ENCODE measurements around the gene GLI2. TPM values are rescaled to one million over a fixed set of nuclear protein-coding genes. Genes with fewer than 3 reads are reported as not detected.
A peak's percentile ranks its signal among the peaks of the same experiment; 100 is the strongest.

GLI2 gene
- polyA plus RNA-seq, 5 donors: 13.6 to 23.1 (median 17.5) TPM

GRCh38 chr2:120754067-120754960, 18.6 kb downstream of the GLI2 start:
- DNase-seq: no peak

DNA sequence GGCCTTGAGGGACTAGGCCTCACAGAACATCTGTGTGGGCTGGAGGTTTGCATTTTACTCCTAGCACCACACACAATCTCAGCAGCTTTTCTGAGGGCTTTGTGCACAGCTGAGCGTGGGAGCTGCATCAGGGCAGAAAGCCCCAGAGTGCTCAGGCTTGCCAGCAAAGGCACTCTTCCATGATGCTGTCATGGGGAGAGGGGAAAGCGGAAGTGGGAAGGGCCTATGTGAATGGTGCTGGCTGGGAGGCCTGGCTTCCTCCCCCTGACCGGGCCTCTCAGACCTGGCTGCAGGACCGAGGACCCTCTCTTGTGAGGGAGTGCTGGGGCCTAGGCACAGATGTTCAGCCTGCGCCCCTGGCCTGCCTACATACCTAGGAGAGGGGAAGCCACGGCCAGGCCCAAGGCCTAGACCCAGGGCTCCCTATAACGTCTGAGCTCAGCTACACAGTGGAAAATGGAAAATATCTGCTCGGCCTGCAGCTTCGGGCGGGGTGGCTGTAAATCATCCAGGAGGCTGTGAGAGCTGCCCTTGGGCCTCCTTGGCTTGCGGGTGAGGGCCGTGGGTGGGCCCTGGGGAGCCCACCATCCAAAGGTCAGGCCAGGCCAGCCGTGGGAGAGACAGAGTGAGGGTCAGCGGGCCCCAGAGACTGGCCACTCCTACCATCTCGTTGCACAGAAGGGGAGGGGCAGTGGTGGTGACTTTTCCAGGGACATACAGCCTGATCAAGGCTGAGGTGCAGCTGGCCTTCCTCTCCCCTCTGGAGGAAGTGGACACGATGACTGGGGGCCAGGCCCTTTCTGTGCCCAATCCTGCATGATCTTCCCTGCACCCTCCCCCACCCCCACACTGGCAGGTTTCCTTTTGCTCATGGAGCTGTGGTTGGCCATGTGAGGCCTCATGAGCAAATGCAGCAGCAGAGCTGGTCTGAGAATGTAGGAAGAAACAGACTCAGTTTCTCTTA, 22.8 kb downstream of the GLI2 start:
- DNase-seq: peak; percentile 86 to 89

DNA sequence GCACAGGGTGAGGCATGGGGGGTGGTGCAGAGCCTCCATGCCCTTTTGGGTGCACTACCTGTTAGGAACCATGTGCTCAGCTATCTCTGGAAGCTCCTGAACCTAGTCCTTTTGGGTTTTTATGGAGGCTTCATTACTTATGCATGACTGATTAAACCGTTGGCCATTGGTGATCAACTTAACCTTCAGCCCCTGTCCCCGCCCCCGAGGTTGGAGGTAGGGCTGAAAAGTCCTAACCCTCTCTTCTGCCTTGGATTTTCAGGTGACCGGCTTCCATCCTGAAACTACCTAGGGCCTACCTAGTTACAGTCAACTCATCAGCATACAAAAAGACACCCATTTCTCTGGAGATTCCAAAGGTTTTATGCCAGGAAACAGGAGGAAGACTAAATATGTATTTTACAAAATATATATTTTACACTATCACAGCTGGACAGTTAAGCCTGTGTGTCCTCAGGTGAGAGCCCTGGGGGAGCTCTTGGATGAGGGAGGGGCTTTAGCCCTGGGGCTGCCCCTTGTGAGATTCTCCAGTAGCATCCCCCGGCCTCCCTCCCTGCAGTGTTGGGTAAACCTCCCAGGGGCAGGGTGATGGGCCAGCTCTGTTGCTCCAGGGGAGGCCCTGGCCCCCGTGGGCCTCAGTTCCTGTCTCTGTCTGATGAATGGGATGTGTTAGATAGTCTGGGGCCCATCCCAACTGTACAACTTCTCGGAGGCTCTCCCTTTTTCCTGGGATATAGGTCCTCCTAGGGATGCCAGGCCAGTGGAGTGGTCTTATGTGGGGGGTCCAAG, 24.1 kb downstream of the GLI2 start:
- DNase-seq: no peak

DNA sequence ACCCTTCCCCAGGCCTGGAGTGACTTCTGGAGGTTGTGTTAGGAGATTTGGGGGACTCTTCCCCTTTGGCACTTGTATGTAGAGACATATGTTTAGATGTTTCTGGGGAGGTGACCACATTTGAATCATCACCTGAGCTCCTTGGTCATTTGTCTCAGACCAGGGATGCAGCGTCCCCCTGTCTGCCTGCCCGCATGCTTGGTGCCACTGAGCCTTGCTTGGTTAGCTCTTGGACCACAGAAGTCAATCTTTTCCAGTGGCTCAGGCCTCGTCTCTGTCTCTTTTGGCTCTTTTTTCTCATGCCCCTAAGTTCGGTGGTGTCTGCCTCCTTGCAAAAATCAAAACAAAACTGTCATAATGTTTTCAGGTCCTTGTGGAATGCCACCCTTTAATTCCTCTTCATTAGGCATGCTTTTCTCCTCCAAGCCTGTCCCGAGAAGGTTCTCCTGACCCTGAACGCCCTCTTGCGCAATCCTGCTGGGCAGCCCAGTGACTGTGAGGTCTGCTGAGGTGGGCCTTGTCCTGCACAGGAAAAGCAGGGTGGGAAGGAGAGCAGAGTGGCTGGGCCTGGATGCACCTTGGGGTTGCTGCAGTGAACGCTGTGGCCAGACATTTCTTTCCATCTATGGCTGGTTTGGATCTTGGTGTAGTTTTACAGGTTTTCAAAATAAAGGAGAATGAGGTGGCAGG, 24.9 kb downstream of the GLI2 start:
- no peak for DNase-seq

DNA sequence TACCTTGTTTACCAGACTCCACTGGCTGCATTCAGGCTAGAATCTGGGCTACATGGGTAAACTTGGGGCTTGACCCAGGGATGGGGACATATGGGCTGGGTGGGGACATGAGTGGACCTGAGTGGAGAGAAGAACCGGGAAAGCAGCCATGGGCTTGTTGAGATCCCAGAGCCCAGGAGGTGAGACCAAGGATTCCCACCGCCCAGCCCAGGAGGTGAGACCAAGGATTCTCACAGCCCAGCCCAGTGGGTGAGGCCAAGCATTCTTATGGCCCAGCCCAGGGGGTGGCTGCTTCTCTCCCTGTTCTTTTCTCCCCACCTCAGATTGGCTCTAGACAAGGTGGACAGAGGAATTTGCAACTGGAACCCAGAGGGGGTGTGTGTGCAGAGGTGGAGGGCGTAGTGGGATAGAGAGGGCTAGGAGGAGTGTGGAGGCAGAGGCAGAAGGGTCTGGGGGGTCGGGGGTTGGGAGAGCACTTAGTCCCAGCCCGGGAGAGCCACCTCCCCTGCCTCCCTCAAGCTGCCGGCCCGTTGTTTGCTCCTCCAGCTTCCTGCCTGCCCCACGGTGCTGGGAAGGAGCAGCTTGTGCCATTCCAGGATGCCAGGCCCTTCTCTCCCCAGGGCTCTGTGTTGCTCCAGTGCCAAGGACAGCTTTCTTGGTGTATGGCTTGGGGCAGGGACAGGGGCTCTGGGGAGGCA, 25.6 kb downstream of the GLI2 start:
- DNase-seq: no peak

GRCh38 chr2:120761911-120762310, 26.2 kb downstream of the GLI2 start:
- no peak for DNase-seq

DNA sequence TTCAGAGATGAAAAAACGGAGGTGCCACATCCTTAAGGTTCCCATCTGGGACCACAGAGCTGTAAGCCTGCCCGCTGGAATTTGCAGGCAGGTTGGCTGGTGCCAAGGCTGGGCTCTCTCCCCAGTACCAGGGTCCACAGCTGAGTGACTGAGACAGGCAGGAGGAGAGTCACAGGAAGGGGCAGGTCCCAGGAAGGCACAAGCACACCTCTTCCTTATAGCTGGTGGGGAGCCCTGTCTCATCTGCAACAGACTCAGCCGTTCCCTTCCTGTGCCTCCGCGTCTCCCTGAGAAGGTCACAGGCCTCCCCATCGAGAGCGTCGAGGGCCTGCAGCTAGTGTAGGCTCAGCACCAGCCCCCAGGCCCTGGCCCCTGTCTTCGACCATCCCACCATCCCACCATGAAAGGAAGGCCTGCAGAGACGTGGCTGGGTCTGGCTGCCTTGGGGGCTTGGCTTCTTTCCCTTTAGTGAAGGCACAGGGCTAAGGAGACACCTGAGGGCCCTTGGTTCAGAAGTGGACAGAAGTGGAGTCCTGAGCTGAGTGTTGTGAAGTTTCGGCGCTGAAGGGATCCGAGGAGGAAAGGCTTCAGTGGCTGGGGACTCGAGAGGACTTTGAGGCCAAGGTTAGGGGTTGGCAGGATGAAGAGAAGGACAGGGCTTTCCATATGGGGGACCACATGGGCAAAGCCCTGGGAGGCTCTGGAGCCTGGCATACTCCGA, 26.8 kb downstream of the GLI2 start:
- no peak for DNase-seq

- no peak for DNase-seq
These were observed 27.8 kb downstream of the GLI2 start for GRCh38 chr2:120763508-120763907.

- no peak for DNase-seq
These were observed 28.3 kb downstream of the GLI2 start for GRCh38 chr2:120763931-120764330.

GRCh38 chr2:120764492-120764891, 28.8 kb downstream of the GLI2 start:
- no peak for DNase-seq

DNA sequence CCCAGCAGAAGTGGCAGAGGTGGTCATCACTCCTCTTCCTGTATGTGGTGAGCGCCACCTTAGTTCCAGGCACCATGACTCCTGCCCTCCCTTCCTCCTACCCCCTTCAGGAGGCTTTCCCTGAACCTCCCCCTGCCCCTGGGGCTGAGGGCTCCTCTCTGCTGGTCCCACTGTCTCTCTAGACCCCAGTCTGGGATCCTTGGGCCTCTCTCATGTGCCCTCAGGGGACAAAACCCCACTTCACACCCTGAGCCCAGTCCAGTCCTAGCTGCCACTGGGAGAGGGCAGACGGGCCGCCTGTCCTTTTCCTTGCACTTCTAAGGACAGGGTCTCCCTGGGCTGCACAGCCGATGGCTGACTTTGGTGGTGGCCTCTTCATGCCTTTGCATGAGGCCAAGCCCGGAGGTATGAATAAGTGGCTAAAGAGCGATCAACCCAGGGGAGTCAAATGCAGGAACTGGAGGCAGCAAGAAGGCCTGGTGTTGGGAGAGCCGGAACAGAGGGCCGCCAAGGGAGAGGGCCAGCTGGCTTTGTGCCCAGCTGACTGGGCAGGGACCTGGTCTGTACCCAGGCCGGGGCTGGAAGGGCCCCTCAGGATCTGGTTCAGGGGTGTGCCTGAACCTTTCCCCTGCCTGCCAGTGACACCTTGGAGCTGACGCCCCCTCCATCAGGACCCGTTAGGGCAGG, 29.5 kb downstream of the GLI2 start:
- peak; percentile 70 to 72 for DNase-seq

DNA sequence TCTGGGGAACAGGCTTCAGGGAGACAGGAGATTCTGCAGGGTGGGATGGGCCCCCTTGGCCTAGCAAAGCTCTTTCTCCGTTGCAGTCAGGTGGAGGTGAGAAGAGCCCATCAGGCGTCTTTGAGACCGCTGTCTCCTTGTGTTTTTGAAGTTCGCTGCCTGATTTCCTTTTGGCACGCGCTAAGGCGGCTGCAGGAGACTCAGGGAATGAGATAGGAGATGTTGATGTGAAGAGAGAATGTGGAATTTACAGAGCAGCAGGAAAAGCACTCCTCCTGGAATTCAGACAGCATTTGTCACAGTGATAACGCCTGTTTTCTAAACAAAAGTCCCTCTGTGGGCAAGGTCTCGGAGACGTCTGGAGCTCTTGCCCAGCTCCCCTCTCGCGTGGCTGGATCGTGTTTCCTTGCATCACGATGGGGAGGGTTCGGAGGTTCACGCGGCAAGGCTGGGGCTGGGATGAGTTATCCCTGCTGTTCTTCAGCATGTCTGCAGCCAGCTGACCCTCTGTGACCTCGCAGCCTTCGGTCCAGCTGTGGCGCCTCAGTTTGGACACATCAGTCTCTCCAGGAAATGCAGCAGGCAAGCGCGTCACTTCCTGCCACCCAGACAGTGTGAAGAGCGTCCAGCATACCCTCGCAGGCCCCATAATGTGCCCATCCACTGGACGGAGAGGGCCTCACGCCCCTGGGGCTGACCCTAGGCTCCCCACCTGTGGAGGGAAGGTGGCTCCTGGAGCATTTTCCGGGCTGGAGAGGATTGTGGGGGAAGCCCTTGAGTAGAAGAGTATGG, 30.2 kb downstream of the GLI2 start:
- peak; percentile 95 for DNase-seq

- no peak for DNase-seq
These were observed 31.0 kb downstream of the GLI2 start for GRCh38 chr2:120766470-120767351.

GRCh38 chr2:120767486-120768005, 31.9 kb downstream of the GLI2 start:
- DNase-seq: no peak

GRCh38 chr2:120768112-120769048, 32.7 kb downstream of the GLI2 start:
- no peak for DNase-seq

All from right lung (tissue), 5 donors.